GM21381 (cell line): ENCODE measurements around the gene CCDC63.
"Not testable (repeated sequence)": the region's sequence is repeated elsewhere in the genome, so short reads cannot be mapped to it uniquely, and the experiment has no call there.

Experiments used
- ATAC-seq: cut with Tn5 transposase; IDR thresholded peaks from one replicate; pipeline ENCODE4 v1.9.1; 2021; ENCODE audit warnings: mild to moderate bottlenecking, moderate library complexity; ENCODE audit not compliant: unreplicated experiment

The CCDC63 gene

DNA sequence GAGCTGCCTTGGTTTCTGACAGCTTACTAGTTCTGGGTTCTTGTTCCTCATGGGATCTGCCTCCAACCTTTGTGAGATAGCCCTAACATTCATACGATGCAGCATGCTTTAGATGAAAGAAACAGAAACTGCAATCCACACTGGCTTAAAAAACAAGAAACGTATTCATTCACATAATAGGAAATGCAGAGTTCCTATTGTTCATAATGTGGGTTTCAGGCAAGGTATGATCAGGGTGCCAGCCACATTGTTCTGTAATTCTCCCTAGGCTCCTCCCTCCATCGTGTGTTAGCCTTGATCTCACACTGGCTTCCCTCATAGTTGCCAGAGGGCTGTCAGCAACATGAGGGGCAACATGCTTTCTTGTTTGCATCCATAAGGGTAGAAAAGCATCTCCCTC lies 2.7 kb upstream of the CCDC63 start:
- no peak for ATAC-seq

DNA sequence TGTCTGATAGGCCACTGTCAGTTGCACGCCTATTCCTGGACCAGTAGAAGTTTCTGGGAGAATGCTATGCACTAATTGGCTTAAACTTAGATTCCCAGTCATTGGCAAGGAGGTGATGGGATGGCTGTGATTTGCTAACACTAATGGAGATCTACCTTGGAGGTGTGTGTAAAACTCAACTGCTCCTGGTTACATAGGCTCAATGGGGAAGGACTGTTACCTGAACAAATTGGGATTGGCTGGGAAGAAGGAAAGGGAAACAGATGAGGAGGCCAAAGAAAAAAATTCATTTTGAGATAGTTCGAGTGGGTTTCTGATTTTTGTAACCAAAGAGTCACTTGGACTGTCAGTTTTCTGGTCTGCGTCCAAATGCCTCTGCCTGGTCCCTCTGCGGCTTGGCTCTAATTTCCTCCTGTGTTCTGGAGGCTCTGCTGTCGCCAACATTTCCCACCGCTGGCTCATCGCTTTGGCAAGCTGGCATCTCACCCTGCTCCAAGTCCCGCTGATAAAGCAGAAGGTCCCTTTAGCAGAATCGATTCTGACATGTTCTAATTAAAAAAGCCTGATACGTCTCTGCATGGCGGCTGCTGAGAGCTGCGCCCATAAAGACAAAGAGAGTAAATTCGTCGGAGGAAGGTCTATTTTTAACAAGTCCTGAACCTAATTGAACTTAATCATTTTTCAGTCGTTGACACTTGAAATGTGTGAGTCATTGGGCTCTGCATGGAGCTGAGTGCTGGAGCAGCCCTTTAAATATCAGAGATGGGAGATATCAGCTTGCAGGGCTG lies 2.0 kb upstream of the CCDC63 start:
- no peak for ATAC-seq

DNA sequence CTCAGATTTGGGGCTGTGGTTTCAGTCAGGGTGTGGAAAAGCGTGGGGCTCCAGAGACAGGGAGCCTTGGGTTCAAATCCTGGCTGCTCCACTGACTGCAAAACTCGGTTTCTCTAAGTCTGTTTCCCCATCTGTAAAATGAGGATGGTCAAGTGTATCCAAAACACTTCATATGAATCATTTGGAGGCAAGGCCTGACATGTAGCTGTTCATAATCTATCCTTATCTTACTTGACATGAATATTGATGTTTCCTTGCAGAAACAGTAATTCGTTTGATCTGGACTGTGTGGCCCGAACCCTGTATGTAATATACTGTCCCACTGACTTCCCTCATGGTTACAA lies 1.5 kb upstream of the CCDC63 start:
- ATAC-seq, result no peak

DNA sequence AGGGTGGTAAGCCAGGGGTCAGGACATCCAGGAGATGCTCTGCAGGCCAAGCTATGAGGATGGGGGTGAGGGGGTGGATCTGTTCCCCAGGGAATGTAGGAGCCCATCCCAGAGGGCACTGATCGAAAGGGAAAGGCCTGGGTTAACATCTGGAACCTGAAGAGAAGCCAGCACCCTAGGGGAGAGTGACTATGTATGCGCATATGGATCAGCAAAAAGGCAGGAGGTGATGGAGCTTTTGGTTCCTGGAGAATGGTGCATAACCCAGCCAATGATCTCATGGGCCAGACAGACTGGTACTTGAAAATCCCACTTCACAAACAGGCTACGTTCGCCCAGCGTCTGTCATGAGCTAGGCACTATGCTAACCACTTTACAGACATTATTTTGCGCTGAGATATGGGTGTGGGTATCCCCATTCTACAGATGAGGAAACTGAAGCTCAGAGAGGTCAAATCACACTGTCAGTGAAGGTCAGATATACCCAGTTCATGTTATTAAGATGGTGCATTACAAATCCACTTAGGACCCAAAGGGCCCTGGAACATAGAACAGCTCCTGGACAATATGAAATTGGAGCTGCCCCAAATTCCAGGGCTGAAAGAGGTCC lies 1.6 kb downstream of the CCDC63 start:
- no peak for ATAC-seq

DNA sequence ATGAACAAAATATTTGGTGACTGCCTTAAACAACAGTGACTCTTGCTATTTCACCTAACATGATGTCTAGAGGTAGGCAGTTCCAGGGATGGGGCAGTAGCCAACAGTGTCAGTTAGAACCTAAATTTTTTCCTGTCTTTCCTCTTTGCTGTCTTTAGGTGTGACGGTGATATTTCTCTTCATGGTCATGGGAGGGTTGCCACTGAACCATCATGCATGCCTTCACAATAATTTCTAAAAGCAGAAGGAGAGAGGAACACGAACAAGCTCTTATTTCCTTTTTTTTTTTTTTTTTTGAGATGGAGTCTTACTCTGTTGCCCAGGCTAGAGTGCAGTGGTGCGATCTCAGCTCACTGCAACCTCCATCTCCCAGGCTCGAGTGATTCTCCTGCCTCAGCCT lies 2.4 kb downstream of the CCDC63 start:
- ATAC-seq, result no peak

DNA sequence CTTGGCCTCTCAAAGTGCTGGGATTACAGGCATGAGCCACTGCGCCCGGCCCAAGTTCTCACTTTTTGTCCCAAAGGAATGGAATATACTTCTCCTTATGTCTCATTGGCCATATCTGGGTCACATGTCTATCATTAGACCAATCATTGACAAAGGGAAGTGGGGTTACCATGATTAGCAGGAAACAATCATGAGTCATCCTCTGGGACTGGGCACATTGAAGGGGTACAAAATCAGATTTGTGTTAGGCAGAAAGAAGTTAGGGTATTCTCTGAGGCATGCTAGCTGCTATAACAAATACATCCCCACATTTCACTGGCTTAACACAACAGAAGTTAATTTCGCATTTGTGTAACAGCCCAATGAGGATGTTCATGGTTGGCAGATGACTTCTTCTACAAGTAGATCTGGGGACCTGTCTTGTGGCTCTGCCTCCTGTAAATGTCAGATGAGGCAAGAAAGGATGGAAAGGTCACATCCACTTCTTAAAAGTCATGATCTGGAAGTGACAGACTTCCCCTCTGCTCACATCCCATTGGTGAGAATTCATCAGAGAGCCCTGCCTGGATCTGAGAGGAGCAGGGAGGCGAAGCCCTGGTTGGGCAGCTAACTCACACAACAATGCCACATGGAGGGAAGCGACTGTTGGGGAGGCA lies 3.1 kb downstream of the CCDC63 start:
- ATAC-seq, result no peak

DNA sequence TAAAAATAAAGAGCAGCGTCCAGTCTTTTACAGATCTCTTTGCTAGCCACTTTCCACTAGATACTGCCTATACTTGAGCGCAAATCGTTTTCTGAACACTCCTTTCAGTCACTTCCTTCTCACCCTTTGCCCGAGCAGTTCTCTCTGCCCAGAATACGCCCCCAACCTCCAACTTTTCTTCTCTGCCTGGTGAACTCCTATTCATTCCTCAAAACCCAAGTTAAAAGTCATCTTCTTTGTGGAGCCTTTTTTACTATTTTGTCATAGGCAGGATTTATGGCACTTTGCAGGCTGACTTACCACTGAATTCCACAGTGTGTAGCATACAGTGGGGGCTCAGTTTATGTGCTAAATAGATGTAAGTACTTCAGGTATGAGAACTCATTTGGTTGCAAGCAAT lies 4.0 kb downstream of the CCDC63 start:
- no peak for ATAC-seq

DNA sequence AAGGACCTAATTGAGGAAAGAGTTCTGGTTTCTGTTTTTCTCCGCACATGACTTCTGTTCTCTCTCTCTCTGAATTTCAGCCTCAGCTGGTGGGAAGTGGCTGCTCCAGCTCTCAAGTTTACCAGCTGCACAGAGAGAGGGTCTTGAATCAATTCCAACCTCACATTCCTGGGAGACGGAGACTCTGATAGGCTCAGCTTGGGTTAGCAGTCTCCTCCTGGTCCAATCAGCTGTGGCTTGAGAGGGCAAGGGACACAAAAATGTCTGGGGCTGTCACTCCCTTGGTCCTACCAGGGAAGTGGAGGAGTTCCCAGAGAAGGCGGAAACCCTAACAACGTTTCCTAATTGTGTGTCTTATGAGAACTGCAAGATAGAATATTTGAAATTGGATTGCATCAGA lies 7.0 kb downstream of the CCDC63 start:
- no peak for ATAC-seq

DNA sequence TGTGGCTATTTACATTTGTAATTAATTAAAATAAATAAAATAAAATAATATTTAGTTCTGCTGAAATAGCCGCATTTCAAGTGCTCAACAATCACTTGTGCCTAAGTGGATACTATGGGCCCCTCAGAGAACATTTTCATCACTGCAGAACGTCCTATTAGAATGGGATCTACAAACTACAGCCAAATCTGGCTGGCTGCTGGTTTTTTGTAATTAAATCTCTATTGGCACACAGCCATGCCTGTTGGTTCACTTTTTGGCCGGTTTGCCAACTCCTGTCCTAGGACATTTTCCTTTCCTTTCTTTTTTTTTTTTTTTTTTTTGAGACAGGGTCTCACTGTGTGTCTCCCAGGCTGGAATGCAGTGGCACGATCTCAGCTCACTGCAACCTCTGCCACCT lies 9.8 kb downstream of the CCDC63 start:
- ATAC-seq, result no peak

DNA sequence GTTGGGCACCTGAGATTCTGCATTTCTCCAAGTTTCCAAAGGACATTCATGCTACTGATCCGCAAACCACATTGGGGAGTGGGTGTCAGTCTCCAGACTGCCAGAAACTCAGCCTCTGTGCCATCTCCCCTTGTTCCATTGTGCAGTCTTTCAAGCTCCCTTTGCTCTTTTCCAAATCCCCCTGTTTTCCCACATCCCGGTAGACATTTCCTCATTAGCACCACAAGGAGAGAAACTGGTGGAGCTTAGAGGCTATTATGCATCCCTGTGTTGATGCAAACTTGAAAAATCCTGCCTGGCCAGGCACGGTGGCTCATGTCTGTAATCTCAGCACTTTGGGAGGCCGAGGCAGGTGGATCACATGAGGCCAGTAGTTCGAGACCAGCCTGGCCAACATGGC lies 10.7 kb downstream of the CCDC63 start:
- ATAC-seq, result no peak

DNA sequence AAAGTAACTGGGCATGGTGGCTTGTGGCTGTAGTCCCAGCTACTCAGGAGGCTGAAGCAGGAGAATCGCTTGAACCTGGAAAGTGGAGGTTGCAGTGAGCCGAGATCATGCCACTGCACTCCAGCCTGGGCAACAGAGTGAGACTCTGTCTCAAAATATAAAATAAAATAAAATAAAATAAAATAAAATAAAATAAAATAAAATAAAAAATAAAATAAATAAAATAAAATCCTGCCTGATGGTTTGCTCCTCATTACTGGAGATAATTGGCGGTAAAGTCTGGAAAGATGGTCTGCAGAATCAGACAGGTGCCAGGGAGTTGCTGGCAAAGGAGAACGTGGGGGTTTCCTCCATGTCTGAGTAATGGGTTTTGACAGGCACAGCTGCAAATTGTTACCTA lies 11.2 kb downstream of the CCDC63 start:
- not testable (repeated sequence) for ATAC-seq

DNA sequence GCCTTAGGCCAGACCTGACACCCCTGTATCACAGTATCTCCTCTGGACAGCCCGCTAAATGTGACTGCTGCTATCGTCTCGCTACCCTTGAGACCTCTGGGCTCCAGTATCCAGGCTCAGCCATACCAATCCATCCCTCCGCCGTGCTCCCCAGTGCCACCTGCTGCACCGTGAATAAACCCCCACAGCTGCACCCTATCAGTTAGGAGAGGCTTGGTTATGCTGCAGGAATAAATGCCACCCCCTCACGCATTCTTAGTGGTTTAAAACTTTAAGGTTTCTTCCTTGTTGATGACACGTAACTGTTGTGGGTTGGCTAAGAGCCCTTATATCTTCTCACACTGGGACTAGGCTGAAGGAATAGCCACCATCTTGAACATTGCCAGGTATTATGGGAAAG lies 12.1 kb downstream of the CCDC63 start:
- ATAC-seq, result no peak

DNA sequence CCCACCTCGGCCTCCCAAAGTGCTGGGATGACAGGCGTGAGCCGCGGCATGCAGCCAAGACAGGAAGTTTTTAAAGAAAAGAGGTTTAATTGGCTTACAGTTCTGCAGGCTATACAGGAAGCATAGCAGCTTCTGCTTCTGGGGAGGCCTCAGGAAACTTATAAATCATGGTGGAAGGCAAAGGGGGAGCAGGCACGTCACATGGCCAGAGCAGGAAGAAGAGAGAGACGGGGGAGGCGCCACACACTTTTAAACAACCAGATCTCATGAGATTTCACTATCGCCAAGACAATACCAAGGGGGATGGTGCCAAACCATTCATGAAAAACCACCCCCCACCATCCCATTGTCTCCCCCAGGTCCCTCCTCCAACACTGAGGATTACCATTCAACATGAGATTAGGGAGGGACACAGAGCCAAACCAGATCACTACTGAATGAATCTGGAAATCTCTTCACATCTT lies 14.1 kb downstream of the CCDC63 start:
- no peak for ATAC-seq

DNA sequence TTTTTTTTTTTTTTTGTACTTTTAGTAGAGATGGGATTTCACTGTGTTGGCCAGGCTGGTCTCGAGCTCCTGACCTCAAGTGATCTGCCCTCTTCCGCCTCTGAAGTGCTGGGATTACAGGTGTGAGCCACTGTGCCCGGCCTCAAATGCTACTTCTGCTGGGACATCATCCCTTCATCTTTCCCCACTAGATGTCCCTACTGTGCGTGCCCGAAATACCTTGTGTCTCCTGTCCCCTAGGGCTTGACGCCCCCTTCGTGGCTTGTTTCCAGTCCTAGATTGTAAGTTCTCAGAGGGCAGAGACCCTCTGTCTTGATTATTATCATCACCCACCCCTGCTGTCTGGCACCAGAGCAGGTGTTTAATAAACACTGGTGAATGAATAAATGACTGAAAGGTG lies 14.9 kb downstream of the CCDC63 start:
- ATAC-seq, result no peak

DNA sequence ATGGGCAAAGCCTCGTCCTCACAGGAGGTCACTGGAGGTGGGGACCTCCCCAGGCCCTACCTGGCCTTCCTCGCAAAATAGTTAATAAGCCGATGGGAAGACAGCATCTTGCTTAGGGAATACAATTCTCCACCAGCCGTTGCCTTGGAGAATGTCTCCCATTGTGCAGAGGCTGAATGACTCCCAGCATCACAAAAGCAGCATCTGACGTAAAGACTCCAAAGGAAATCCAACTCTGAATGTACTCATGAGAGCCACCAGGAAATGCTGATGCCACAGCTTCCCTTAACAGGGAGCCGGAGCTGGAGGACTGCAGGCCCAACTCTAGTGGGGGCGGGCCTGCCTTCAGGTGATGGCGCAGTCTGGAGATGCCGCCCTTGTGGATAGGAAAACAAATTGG lies 15.5 kb downstream of the CCDC63 start:
- ATAC-seq, result no peak

DNA sequence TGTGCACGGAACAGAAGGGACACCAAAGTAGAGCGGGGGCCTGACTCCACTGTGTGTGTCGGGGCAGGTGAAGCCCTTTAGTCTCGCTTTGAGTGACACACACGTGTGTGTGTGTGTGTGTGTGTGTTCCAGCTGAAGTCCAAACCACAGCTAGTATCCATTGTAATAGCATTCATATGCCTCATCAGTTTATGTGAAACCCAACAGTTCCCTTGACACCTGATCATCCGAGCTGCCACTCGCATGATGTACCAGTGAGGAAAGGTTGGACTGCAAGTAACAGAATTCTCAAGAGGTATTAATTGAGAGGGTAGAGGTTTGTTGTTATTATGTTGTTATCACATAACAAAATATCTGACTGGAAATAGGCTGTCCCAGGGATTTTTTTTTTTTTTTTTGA lies 16.4 kb downstream of the CCDC63 start:
- no peak for ATAC-seq

DNA sequence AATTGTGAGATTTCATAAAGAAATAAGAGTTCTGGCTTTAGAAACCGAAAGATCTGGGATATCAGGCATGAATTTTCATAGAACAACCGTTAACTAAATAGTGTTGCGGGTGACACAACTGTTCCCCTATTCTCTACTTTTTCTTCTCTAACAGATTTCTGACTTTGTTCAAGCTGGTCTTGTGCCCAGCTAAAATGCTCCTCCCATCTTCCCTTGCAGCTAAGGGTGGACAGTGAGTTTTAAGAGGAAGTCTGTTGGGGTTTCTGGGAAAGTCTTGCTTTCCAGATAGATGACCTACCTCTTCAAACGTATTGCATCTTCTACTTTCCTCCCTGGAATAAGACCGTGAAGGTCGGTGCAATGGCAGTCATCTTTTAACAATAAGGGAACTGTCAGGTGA lies 18.7 kb downstream of the CCDC63 start:
- ATAC-seq, result no peak

DNA sequence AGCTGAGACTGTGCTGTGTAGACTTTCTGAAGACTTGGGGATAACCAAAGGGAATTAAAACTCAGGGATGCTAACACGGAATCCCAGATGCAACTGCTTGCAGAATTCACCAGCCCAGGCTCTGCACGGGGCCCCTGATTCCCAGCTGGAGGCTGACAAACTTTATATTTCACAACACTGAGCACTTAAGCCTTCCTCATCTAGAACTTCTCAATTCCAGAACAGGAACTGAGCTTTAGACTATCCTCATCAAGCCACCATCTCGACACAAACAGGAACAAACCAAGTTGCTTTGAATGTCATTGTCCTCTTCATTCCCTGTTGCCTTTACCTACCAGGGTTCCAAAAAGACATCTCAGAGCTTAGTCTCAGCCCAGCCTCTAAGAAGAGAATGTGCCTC lies 22.2 kb downstream of the CCDC63 start:
- ATAC-seq, result no peak

DNA sequence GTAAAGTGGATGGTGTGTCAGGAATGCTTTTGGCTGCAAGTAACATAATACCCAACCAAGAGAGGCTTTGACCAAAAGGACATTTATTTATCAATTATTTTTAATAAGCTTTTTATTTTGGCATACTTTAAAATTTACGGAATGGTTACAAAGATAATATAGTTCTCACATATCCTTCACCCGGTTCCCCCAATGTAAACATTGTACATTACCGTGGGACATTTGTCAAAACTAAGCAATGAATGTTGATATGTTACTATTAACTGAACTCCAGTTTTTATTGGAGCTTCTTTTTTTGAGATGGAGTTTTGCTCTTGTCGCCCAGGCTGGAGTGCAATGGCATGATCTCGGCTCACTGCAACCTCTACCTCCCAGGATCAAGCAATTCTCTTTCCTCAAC lies 23.0 kb downstream of the CCDC63 start:
- ATAC-seq, result no peak

DNA sequence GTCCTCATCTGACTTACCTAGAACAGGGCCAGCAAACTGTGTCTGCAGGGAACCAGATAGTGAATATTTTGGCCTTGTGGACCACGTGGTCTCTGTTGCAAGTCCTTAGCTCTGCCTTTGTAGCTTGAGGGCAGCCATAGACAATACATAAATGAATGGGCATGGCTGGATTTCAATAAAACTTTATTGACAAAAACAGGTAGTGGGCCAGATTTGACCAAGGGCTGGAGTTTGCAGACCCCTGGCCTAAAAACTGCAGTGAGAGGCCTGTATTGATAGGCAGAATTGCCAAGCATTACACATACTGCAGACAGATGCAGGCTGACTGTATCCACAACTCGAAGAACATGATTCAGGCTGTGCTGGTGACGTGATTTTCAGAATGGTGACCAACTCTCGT lies 25.3 kb downstream of the CCDC63 start:
- no peak for ATAC-seq

DNA sequence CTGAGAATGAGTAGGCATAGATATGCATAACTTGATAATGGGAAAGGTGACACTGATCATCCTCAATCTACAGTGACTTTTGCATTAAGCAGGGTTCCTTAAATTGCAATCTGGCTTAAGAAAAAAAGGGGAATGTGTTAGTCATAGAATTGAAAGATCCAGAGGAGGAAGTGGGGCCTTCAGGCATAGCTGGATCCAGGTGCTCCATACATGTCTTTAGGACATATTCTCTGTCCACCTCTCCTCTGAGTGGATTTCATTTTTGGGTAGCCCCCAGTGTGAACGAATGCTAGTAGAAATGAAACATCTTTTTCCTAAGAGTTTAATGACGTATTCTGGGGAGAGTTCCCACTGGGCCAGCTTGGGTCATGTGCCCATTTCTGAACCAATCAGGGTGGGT lies 27.6 kb downstream of the CCDC63 start:
- no peak for ATAC-seq

DNA sequence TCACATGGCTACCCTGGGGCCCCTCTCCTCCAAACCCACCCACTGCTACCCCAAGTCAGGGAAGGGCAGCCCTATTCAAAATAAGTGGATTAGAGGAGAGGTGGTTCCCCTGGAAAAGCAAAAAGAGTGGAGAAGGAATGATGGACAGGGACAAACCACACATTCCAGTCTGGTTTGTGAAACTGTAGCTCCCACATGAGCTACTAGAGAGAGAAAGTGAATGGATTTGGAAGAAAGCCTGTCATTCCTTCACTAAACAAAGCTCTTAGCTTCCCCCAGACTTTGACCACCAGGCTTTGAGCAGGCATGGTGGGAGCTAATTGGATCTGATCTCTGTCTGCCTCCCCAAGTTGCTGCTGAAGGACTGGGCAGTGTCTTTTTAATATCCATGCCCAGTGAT lies 28.0 kb downstream of the CCDC63 start:
- no peak for ATAC-seq
